MCF 10A (cell line): ENCODE results near the gene KIRREL3. TPM values are rescaled to one million over a fixed set of nuclear protein-coding genes. Genes with fewer than 3 reads are reported as not detected.

Experiments used
- BruUV-seq: library from RNA; stranded (reverse); fragments of 400-500 nt; replicated peaks from 2 replicates; lab custom pipeline; 2021; lab: Mats Ljungman, UMichigan
- CTCF ChIA-PET: fragments of 300-600 bp; sonication (Branson Sonifier 250); formaldehyde crosslinking; extraction: SDS; loops from one replicate; lab custom pipeline; 2021; ENCODE audit warnings: antibody characterized with exemption, inconsistent platforms; lab: Yijun Ruan, JAX
- POLR2A ChIA-PET: fragments of 300-600, 350-650 bp; sonication (Branson Sonifier 250); formaldehyde crosslinking; extraction: SDS; loops from one replicate; lab custom pipeline; 2020; ENCODE audit warnings: antibody characterized with exemption, inconsistent platforms; lab: Yijun Ruan, JAX
- DNase-seq: peaks from one replicate; pipeline ENCODE4 v3.0.0-alpha.2; 2018; ENCODE audit not compliant: unreplicated experiment
- H3K27ac Mint-ChIP-seq: one replicate; pipeline ENCODE4 v1.8.0; 2022; ENCODE audit warnings: mild to moderate bottlenecking, low read depth, mixed read lengths; ENCODE audit not compliant: unreplicated experiment
- H3K27me3 Mint-ChIP-seq: one replicate; pipeline ENCODE4 v1.8.0; 2022; ENCODE audit warnings: mixed read lengths; ENCODE audit not compliant: insufficient read depth, unreplicated experiment
- H3K36me3 Mint-ChIP-seq: one replicate; pipeline ENCODE4 v1.8.0; 2022; ENCODE audit warnings: mild to moderate bottlenecking, moderate library complexity, mixed read lengths; ENCODE audit not compliant: insufficient read depth, unreplicated experiment
- H3K4me1 Mint-ChIP-seq: one replicate; pipeline ENCODE4 v1.8.0; 2022; ENCODE audit warnings: mixed read lengths; ENCODE audit not compliant: insufficient read depth, unreplicated experiment
- H3K4me3 Mint-ChIP-seq: one replicate; pipeline ENCODE4 v1.8.0; 2022; ENCODE audit warnings: mild to moderate bottlenecking, moderate library complexity, mixed read lengths; ENCODE audit not compliant: unreplicated experiment
- H3K9me3 Mint-ChIP-seq: one replicate; pipeline ENCODE4 v1.8.0; 2022; ENCODE audit warnings: mixed read lengths; ENCODE audit not compliant: unreplicated experiment
- intact Hi-C: fragments of 100-400 bp; cut with micrococcal nuclease; formaldehyde crosslinking; loops from 2 replicates; pipeline ENCODE4 v1.14.1; 2022
- total RNA-seq: library from RNA; stranded (reverse); gene quantifications from 2 replicates; pipeline ENCODE4 v1.2.3, GENCODE V29; 2022
- TF ChIP-seq, protein P1 (sequence below): fragments of 200-600 bp; IDR thresholded peaks from one replicate; pipeline ENCODE4 v1.8.0; 2022; ENCODE audit warnings: antibody characterized with exemption, mild to moderate bottlenecking; ENCODE audit not compliant: unreplicated experiment

KIRREL3 gene
- total RNA-seq, 1 experiment from 2014 or later = not detected

- BruUV-seq = no TSS peak
- Mint-ChIP-seq H3K4me3 (no peak overlapping the region), H3K4me1 (no peaks in the 10 kb centered on the region), H3K36me3 (no peaks in the 10 kb centered on the region), H3K9me3 (no peaks in the 10 kb centered on the region), H3K27me3 (no peaks in the 10 kb centered on the region), H3K27ac (no peak overlapping the region)
- ChIA-PET POLR2A (no interaction called here), CTCF (interaction anchor here (0.6 to 1.0 kb wide), 2 partner anchors 151 to 659 kb away, joined by 3 read pairs; no protein-coding TSS in a partner anchor)
- no peak for DNase-seq
- TF ChIP-seq, protein P1, sequence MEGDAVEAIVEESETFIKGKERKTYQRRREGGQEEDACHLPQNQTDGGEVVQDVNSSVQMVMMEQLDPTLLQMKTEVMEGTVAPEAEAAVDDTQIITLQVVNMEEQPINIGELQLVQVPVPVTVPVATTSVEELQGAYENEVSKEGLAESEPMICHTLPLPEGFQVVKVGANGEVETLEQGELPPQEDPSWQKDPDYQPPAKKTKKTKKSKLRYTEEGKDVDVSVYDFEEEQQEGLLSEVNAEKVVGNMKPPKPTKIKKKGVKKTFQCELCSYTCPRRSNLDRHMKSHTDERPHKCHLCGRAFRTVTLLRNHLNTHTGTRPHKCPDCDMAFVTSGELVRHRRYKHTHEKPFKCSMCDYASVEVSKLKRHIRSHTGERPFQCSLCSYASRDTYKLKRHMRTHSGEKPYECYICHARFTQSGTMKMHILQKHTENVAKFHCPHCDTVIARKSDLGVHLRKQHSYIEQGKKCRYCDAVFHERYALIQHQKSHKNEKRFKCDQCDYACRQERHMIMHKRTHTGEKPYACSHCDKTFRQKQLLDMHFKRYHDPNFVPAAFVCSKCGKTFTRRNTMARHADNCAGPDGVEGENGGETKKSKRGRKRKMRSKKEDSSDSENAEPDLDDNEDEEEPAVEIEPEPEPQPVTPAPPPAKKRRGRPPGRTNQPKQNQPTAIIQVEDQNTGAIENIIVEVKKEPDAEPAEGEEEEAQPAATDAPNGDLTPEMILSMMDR = no peak
- intact Hi-C loops = no loop called here
Observed at GRCh38 chr11:126817096-126817495, 183.5 kb downstream of the KIRREL3 start.

- Mint-ChIP-seq H3K27me3 (no peaks in the 10 kb centered on the region), H3K27ac (no peak overlapping the region), H3K4me1 (no peaks in the 10 kb centered on the region), H3K4me3 (no peak overlapping the region), H3K9me3 (no peaks in the 10 kb centered on the region), H3K36me3 (no peaks in the 10 kb centered on the region)
- DNase-seq = no peak
- BruUV-seq = no TSS peak
- TF ChIP-seq, protein P1 = no peak
- ChIA-PET POLR2A (no interaction called here), CTCF (no interaction called here)
- intact Hi-C loops = no loop called here
Observed at GRCh38 chr11:126816645-126817044, 183.9 kb downstream of the KIRREL3 start.

DNA sequence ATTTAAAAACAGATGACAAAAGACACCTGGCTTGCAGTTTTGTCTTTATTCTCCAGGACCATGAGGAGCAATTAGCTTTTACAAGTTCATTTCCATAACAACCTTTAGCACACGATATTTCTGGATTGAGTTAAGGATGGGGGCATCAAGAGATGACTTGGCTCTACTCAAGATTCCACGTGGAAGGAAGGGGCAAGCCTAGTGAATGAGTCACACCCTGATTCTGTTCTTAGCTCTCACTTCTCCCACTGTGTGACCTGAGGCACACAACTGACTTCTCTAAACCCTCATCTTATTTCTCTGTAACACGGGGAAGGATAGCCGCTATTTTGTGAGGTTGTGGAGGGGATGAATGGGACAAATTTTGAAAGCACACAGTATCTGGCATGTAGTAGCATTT, 185.5 kb downstream of the KIRREL3 start:
- H3K4me1 Mint-ChIP-seq = no peaks in the 10 kb centered on the region
- H3K4me3 Mint-ChIP-seq = no peak overlapping the region
- no peaks in the 10 kb centered on the region for H3K36me3 Mint-ChIP-seq
- intact Hi-C loops = no loop called here
- TF ChIP-seq, protein P1 = no peak
- POLR2A ChIA-PET = no interaction called here
- H3K27me3 Mint-ChIP-seq = no peaks in the 10 kb centered on the region
- DNase-seq = no peak
- CTCF ChIA-PET = no interaction called here
- no peaks in the 10 kb centered on the region for H3K9me3 Mint-ChIP-seq
- no TSS peak for BruUV-seq
- no peak overlapping the region for H3K27ac Mint-ChIP-seq

DNA sequence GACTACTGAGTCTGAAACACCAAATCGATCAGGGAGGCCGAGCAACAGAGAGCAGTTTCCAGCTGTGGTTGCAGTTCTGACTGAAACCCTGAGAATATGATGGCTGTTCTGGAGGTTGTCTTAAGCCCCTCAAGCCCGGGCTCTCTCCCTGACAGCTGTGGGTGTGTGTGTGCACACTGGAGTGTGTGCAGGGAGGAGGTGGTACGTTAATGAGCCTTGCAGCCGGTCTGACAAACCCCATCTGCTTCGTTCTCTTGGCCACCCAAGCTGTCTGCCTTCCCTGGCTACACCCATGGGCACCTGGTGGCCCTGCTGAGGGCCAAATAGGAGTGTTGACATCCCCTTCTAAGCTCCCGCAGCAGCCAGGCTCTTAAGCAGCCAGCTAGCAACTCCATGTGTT, 189.8 kb downstream of the KIRREL3 start:
- POLR2A ChIA-PET = no interaction called here
- CTCF ChIA-PET = interaction anchor here (0.6 to 0.8 kb wide), 2 partner anchors 29 to 97 kb away, joined by 3 read pairs; no protein-coding TSS in a partner anchor
- H3K4me1 Mint-ChIP-seq = no peaks in the 10 kb centered on the region
- TF ChIP-seq, protein P1 = no peak
- H3K9me3 Mint-ChIP-seq = no peaks in the 10 kb centered on the region
- no TSS peak for BruUV-seq
- H3K27me3 Mint-ChIP-seq = no peaks in the 10 kb centered on the region
- no peak for DNase-seq
- no peak overlapping the region for H3K4me3 Mint-ChIP-seq
- intact Hi-C loops = no loop called here
- H3K27ac Mint-ChIP-seq = no peak overlapping the region
- H3K36me3 Mint-ChIP-seq = no peaks in the 10 kb centered on the region
